GM12891 (cell line): ENCODE data around the gene IFI44.
A peak's percentile ranks its signal among the peaks of the same experiment; 100 is the strongest.

Experiments used
- DNase-seq: peaks from one replicate; pipeline ENCODE4 v3.0.0; 2011; ENCODE audit warnings: low spot score; ENCODE audit not compliant: insufficient read length
- FAIRE-seq: peaks from 2 replicates; lab custom pipeline; 2011; peaks lifted over from hg19 to GRCh38; lab: Jason Lieb, UNC
- PAX5 ChIP-seq: IDR thresholded peaks from 2 replicates; pipeline ENCODE4 v1.6.1; 2011; ENCODE audit warnings: low read length, moderate library complexity, mild to moderate bottlenecking; ENCODE audit not compliant: insufficient read depth, severe bottlenecking
- POLR2A ChIP-seq: IDR thresholded peaks from 2 replicates; pipeline ENCODE4 v1.6.1; 2011; ENCODE audit warnings: low read depth, low read length, control low read depth
- POLR2AphosphoS5 ChIP-seq: IDR thresholded peaks from 2 replicates; pipeline ENCODE4 v1.6.1; 2011; ENCODE audit warnings: low read depth, low read length, control low read depth
- POU2F2 ChIP-seq: IDR thresholded peaks from 2 replicates; pipeline ENCODE4 v1.6.1; 2011; ENCODE audit warnings: low read depth, mild to moderate bottlenecking, control low read depth, low read length, moderate library complexity
- SPI1 ChIP-seq: IDR thresholded peaks from 2 replicates; pipeline ENCODE4 v1.6.1; 2011; ENCODE audit warnings: low read depth, low read length, control low read depth
- TAF1 ChIP-seq: IDR thresholded peaks from 2 replicates; pipeline ENCODE4 v1.6.1; 2011; ENCODE audit warnings: low read depth, low read length, control low read depth

IFI44 gene

DNA sequence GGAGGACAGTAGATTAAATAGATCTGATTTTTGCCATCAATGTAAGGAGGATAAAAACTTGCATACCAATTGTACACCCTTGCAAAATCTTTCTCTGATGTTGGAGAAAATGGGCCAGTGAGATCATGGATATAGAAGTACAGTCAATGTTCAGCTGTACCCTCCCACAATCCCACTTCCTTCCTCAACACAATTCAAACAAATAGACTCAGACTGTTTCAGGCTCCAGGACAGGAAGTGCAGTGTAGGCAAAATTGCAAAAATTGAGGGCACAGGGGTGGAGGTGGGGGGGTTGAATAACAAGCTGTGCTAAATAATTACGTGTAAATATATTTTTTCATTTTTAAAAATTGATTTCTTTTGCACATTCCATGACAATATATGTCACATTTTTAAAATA lies 3.9 kb upstream of the IFI44 start:
- FAIRE-seq (peak; percentile 47), DNase-seq (no peak)
- TF ChIP-seq SPI1 = peak; percentile 39; the same call in 1 of the 2 replicates
- TF ChIP-seq POU2F2 = no peak

DNA sequence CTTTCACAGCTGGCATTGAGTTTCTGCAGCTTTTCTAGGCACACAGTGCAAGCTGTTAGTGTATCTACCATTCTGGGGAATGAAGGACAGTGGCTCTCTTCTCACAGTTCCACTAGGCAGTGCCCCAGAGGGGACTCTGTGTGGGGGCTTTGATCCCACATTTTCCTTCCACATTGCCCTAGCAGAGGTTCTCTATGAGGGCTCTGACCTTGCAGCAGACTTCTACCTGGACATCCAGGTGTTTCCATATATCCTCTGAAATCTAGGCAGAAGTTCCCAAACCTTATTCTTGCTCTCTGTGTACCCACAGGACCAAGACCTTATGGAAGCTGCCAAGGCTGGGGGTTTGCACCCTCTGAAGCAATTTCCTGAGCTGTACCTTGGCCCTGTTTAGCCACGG lies 2.4 kb upstream of the IFI44 start:
- FAIRE-seq (no peak), DNase-seq (no peak)
- TF ChIP-seq POLR2AphosphoS5 = no peak
- TF ChIP-seq SPI1 = no peak
- no peak for TF ChIP-seq POU2F2
- TF ChIP-seq TAF1 = no peak
- no peak for TF ChIP-seq PAX5
- TF ChIP-seq POLR2A = no peak

DNA sequence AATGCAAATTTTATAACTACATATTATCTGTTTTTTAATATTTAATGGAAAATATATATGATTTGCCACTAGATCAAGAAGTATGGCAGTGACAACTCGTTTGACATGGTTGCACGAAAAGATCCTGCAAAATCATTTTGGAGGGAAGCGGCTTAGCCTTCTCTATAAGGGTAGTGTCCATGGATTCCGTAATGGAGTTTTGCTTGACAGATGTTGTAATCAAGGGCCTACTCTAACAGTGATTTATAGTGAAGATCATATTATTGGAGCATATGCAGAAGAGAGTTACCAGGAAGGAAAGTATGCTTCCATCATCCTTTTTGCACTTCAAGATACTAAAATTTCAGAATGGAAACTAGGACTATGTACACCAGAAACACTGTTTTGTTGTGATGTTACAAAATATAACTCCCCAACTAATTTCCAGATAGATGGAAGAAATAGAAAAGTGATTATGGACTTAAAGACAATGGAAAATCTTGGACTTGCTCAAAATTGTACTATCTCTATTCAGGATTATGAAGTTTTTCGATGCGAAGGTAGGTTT lies 556 bp downstream of the IFI44 start:
- TF ChIP-seq POU2F2 (no peak), POLR2AphosphoS5 (no peak), SPI1 (no peak), TAF1 (no peak), PAX5 (no peak), POLR2A (no peak)
- DNase-seq = no peak
- no peak for FAIRE-seq

DNA sequence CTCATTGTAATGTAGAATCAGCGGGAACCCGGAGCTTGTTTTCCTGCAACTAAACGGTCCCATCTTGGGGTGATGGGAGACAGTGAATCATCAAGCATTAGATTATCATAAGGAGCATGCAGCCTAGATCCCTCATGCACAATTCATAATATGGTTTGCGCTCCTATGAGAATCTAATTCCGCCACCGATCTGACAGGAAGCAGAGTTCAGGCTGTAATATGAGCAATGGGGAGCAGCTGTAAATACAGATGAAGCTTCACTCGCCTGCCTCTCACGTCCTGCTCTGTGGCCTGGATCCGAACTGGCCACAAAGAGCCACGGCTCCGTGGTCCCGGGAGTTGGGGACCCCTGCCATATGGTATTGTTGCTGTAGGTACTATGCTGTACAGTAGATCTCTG lies 1.6 kb downstream of the IFI44 start:
- DNase-seq = no peak
- TF ChIP-seq PAX5 (no peak), SPI1 (no peak), POLR2AphosphoS5 (no peak), POU2F2 (no peak), TAF1 (no peak), POLR2A (no peak)
- peak; percentile 87 for FAIRE-seq

DNA sequence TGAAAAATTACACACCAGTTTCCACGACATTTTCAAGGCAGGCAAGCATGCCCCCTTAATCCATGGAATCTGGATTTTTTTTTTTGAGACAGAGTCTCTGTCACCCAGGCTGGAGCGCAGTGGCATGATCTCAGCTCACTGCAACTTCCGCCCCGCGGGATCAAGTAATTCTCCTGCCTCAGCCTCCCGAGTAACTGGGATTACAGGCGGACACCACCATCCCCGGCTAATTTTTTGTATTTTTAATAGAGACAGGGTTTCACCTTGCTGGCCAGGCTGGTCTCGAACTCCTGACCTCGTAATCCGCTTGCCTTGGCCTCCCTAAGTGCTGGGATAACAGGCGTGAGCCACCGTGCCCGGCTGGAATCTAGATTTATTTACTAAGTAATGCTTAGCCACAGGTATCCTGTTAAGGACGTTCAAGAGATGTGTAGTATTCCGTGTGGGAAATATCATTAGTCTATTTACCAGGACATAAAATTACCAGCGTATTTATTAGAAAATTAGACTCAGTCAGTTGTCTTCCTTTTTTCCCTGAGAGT lies 2.5 kb downstream of the IFI44 start:
- TF ChIP-seq POU2F2 (no peak), POLR2AphosphoS5 (no peak), POLR2A (no peak), PAX5 (no peak), SPI1 (no peak), TAF1 (no peak)
- DNase-seq (no peak), FAIRE-seq (no peak)

DNA sequence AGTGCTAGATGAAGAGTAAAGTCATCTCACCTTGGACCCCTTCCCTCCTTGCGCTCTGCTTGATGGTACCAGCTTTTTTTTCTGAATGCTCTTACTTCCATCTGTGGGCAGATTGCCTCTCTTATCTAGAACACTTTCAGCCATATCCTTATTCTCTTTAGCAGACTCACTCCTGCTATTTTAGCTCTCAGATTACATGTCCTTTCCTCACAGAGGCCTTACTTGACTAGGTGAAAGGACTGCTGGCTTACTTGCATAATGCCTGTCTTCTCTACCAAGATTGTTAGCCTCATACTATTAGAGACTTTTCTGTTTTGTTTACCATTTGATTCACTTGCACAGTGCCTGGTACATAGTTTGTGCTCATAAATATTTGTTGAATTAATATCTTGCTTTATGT lies 9.3 kb downstream of the IFI44 start:
- FAIRE-seq = no peak
- TF ChIP-seq POU2F2 (no peak), PAX5 (no peak), SPI1 (no peak), POLR2AphosphoS5 (no peak), POLR2A (no peak), TAF1 (no peak)
- no peak for DNase-seq

DNA sequence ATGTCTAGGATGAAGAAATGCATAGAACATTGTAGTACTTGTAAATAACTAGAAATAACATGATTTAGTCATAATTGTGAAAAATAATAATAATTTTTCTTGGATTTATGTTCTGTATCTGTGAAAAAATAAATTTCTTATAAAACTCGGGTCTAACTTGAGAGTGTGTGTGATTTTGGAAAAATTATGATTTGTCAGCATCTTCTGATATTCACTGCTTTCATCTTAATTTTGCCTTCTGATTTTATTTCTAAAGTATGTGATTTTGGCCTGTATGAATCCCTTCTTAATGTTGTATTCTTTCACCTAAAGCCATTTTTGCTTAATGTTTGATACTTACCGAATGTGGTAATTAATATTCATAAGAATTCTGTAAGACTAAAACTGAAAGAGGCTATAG lies 14.3 kb downstream of the IFI44 start:
- no peak for TF ChIP-seq SPI1
- no peak for FAIRE-seq
- no peak for DNase-seq

DNA sequence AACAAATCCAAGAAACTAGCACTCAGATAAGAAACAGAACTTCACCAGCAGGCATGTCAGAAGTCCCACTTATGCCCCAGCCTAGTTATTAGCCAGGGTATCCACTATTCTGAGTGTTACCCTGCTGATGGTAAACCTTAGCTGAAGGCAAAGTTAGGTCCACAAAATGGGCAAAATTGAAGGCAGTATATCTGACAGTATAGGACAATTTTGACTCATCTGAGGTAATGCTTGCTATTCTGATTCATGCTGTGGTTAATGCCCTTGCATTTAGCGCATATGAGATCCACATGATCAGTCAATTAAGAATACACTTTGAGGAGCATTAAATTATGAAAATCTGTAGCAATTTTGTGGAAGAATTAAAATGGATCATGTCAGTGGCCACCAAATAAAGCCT lies 15.1 kb downstream of the IFI44 start:
- DNase-seq (no peak), FAIRE-seq (no peak)
- TF ChIP-seq TAF1 (no peak), POU2F2 (no peak), SPI1 (no peak), PAX5 (no peak)

DNA sequence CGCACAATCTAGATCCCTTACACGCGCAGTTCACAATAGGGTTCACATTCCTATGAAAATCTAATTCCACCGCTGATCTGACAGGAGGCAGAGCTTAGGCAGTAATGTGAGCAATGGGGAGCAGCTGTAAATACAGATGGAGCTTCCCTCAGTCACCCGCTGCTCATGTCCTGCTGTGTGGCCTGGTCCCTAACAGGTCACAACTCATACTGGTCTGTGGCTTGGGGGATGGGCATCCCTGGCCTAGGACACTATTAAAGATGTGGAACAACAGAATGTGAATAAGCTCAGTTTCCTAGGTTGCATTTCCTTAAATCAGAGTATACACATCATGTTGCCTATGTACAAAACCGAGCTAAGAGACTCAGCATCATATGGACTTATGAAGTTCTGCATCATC lies 16.2 kb downstream of the IFI44 start:
- TF ChIP-seq POLR2AphosphoS5 (no peak), PAX5 (no peak), POLR2A (no peak), SPI1 (no peak), TAF1 (no peak), POU2F2 (no peak)
- FAIRE-seq (no peak), DNase-seq (no peak)

DNA sequence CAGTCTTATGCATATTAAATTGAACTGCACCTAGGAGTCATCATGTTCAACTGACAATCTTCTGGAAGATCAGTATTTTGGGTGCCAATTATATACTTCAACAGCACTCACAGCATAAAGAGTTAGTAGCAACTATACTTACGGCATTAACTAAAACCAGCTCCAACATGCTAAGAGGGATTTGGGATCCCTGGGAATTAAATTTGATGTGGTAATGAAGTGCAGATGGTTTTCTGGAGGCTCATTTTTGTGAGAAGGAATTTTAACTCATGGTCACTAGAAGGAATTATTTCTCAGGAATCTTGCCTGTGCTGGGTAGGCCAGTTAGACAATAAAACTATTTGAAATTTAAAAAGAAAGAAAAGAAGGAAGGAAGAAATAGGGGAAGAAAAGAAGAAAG lies 18.3 kb downstream of the IFI44 start:
- TF ChIP-seq POLR2A (no peak), POU2F2 (no peak), SPI1 (no peak)
- DNase-seq (no peak), FAIRE-seq (no peak)

DNA sequence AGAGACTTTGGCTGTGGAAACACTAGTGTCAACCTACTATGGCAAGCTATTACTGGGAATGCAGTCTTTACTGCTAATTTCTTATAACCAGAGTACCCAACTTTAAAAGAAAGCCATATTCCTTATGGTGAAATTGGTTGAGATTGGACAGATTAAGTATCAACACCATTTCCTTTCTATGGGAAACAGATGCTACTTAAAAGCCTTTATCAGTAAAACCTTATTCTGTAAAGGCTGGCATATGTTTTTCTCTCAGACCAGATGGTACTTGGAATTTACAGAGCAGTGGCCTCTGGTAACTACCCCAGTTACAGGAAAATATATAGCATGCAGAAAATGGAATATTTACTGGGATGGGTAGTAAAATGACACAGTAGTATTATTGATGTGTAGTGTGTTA lies 18.8 kb downstream of the IFI44 start:
- FAIRE-seq (no peak), DNase-seq (no peak)
- TF ChIP-seq TAF1 (no peak), POU2F2 (no peak), POLR2AphosphoS5 (no peak), POLR2A (no peak), PAX5 (no peak), SPI1 (no peak)
